CD8-positive, alpha-beta memory T cell (primary cell): ENCODE measurements around the gene SLC16A13. TPM values are rescaled to one million over a fixed set of nuclear protein-coding genes. Genes with fewer than 3 reads are reported as not detected.
"Not testable (repeated sequence)": the region's sequence is repeated elsewhere in the genome, so short reads cannot be mapped to it uniquely, and the experiment has no call there.

Experiments used
- CTCF ChIA-PET: fragments of 350-600 bp; sonication (Branson Sonifier 250); formaldehyde crosslinking; loops from one replicate; lab custom pipeline; 2021; ENCODE audit warnings: antibody characterized with exemption; lab: Charles Lee
- POLR2A ChIA-PET: fragments of 350-600 bp; sonication (Branson Sonifier 250); formaldehyde crosslinking; loops from one replicate; lab custom pipeline; 2021; ENCODE audit warnings: antibody characterized with exemption; lab: Charles Lee
- DNase-seq, 5 donors: peaks; one replicate each; pipeline versions ENCODE4 v3.0.0 to v3.0.0-alpha.2; 2020 to 2022; ENCODE audit warnings: mixed read lengths in 1 of 5
- H3K27ac ChIP-seq: one replicate; pipeline ENCODE4 v1.7.0; 2013; ENCODE audit warnings: low read depth, mild to moderate bottlenecking, low read length, moderate library complexity
- H3K27me3 ChIP-seq: 2 replicates; pipeline ENCODE4 v1.7.0; 2013; ENCODE audit warnings: low read length, mild to moderate bottlenecking; ENCODE audit not compliant: insufficient read depth, poor library complexity, severe bottlenecking
- H3K36me3 ChIP-seq: 2 replicates; pipeline ENCODE4 v1.7.0; 2013; ENCODE audit warnings: mild to moderate bottlenecking, low read length, moderate library complexity; ENCODE audit not compliant: insufficient read depth
- H3K4me1 ChIP-seq: 2 replicates; pipeline ENCODE4 v1.7.0; 2013; ENCODE audit warnings: mild to moderate bottlenecking, low read length, moderate library complexity; ENCODE audit not compliant: insufficient read depth
- H3K4me3 ChIP-seq: 2 replicates; pipeline ENCODE4 v1.7.0; 2013; ENCODE audit warnings: mild to moderate bottlenecking, low read length
- H3K9me3 ChIP-seq: 2 replicates; pipeline ENCODE4 v1.7.0; 2013; ENCODE audit warnings: mild to moderate bottlenecking, low read length
- H3K27ac Mint-ChIP-seq, 8 donors: one replicate each; pipeline ENCODE4 v1.8.0; 2020 to 2021; ENCODE audit warnings: mixed read lengths in 8 of 8, mild to moderate bottlenecking in 6 of 8, inconsistent platforms in 3 of 8, moderate library complexity in 3 of 8
- H3K27me3 Mint-ChIP-seq, 2 donors: one replicate each; pipeline ENCODE4 v1.8.0; 2020 to 2021; ENCODE audit warnings: mixed read lengths in 2 of 2, mild to moderate bottlenecking in 1 of 2, moderate library complexity in 1 of 2
- H3K36me3 Mint-ChIP-seq, 3 donors: one replicate each; pipeline ENCODE4 v1.8.0; 2020 to 2021; ENCODE audit warnings: mixed read lengths in 3 of 3, inconsistent platforms in 1 of 3, mild to moderate bottlenecking in 1 of 3
- H3K4me1 Mint-ChIP-seq, 3 donors: one replicate each; pipeline ENCODE4 v1.8.0; 2020 to 2021; ENCODE audit warnings: mixed read lengths in 3 of 3, inconsistent platforms in 1 of 3, mild to moderate bottlenecking in 1 of 3
- H3K4me3 Mint-ChIP-seq, 7 donors: one replicate each; pipeline ENCODE4 v1.8.0; 2020 to 2021; ENCODE audit warnings: mixed read lengths in 7 of 7, mild to moderate bottlenecking in 6 of 7, moderate library complexity in 4 of 7, inconsistent platforms in 2 of 7
- H3K9me3 Mint-ChIP-seq, 5 donors: one replicate each; pipeline ENCODE4 v1.8.0; 2020 to 2022; ENCODE audit warnings: mixed read lengths in 5 of 5, mild to moderate bottlenecking in 3 of 5, moderate library complexity in 2 of 5, inconsistent platforms in 1 of 5
- polyA plus RNA-seq: library from polyadenylated mRNA; unstranded; fragments of 300-500 nt; fragmentation: Illumina TruSeq; gene quantifications from one replicate; pipeline ENCODE4 v1.2.3, GENCODE V29; 2021
- total RNA-seq, 2 experiments: library from RNA; stranded (reverse); gene quantifications; one replicate each; pipeline ENCODE4 v1.2.3, GENCODE V29; 2021

SLC16A13 gene
- total and polyA plus RNA-seq, 3 experiments from 2014 or later, result 1.4 to 8.1 (median 7.7) TPM

GRCh38 chr17:7045492-7046126 lies 9.8 kb downstream of the SLC16A13 start:
- peak overlapping the region; percentile 78 to 93 (median 87) for H3K4me3 Mint-ChIP-seq
- H3K36me3 Mint-ChIP-seq, result no peaks in the 10 kb centered on the region
- ChIA-PET POLR2A (interaction anchor here (1.0 to 2.5 kb wide), 9 partner anchors 10 to 642 kb away, joined by 3 to 21 read pairs (median 6); partner anchors contain the start of genes POLR2A, SLC16A13 and TP53), CTCF (interaction anchor here (0.7 to 10.0 kb wide), 32 partner anchors 9 to 686 kb away, joined by 3 to 169 read pairs (median 4); partner anchors contain the start of genes ACAP1, DVL2, RNASEK and SLC16A13)
- H3K27me3 Mint-ChIP-seq, result no peaks in the 10 kb centered on the region
- Histone ChIP-seq H3K4me3 (peak overlapping the region; percentile 67), H3K27me3 (no peaks in the 10 kb centered on the region), H3K4me1 (peaks cover 30% of the 10 kb centered on the region), H3K27ac (peak overlapping the region; percentile 53), H3K36me3 (no peaks in the 10 kb centered on the region), H3K9me3 (no peaks in the 10 kb centered on the region)
- peaks cover 32 to 47% (median 34%) of the 10 kb centered on the region in 3 donors for H3K4me1 Mint-ChIP-seq
- DNase-seq, result peak in 3 of 5 donors; percentile 58 to 66 (median 64)
- no peaks in the 10 kb centered on the region for H3K9me3 Mint-ChIP-seq
- H3K27ac Mint-ChIP-seq, result peak overlapping the region; percentile 57 to 96 (median 91)

GRCh38 chr17:7046127-7046724 lies 10.4 kb downstream of the SLC16A13 start:
- no peaks in the 10 kb centered on the region for H3K36me3 ChIP-seq
- peaks cover 30% of the 10 kb centered on the region for H3K4me1 ChIP-seq
- no peaks in the 10 kb centered on the region for H3K9me3 ChIP-seq
- CTCF ChIA-PET, result interaction anchor here (0.7 to 10.0 kb wide), 30 partner anchors 9 to 641 kb away, joined by 3 to 169 read pairs (median 4); partner anchors contain the start of genes DVL2, RNASEK, SLC16A13 and TMEM102
- Mint-ChIP-seq H3K4me3 (peak overlapping the region; percentile 78 to 93 (median 87)), H3K9me3 (no peaks in the 10 kb centered on the region), H3K27ac (peak overlapping the region; percentile 83 to 96 (median 94)), H3K27me3 (no peaks in the 10 kb centered on the region), H3K36me3 (no peaks in the 10 kb centered on the region), H3K4me1 (peaks cover 30 to 47% (median 32%) of the 10 kb centered on the region in 3 donors)
- POLR2A ChIA-PET, result interaction anchor here (1.0 to 2.5 kb wide), 9 partner anchors 10 to 641 kb away, joined by 3 to 21 read pairs (median 6); partner anchors contain the start of genes POLR2A, SLC16A13 and TP53
- peak in 3 of 5 donors; percentile 25 to 66 (median 34) for DNase-seq
- H3K4me3 ChIP-seq, result peak overlapping the region; percentile 67
- no peaks in the 10 kb centered on the region for H3K27me3 ChIP-seq
- H3K27ac ChIP-seq, result peak overlapping the region; percentile 53

DNA sequence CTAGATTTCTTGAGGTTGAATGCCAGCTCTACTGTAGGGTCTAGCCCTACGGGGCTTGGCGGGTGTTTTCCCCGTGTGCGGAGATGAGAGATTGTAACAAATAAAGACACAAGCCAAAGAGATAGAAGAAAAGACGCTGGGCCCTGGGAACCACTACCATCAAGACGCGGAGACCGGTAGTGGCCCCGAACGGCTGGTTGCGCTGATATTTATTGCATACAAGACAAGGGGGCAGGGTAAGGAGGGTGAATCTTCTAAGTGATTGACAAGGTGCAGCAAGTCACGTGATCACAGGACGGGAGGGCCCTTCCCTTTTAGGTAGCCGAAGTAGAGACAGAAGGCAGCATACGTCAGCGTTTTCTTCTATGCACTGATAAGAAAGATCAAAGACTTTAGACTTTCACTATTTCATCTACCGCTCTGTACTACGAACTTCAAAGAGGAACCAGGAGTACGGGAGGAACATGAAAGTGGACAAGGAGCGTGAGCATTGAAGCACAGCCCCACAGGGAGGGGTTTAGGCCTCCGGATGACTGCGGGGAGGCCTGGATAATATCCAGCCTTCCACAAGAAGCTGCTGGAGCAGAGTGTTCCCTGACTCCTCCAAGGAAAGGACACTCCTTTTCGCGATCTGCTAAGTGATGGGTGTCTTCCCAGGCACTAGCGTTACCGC lies 11.0 kb downstream of the SLC16A13 start:
- Mint-ChIP-seq H3K4me3 (peak overlapping the region; percentile 78 to 93 (median 87)), H3K4me1 (peaks cover 26 to 43% (median 31%) of the 10 kb centered on the region in 3 donors), H3K27ac (peak overlapping the region; percentile 83 to 96 (median 94))
- CTCF ChIA-PET, result interaction anchor here (0.7 to 10.0 kb wide), 23 partner anchors 8 to 641 kb away, joined by 3 to 169 read pairs (median 5); partner anchors contain the start of genes GABARAP, RNASEK, SLC16A13 and TP53
- peak overlapping the region; percentile 53 for H3K27ac ChIP-seq
- not testable (repeated sequence) for H3K36me3 Mint-ChIP-seq, H3K36me3 ChIP-seq, H3K27me3 ChIP-seq, H3K9me3 ChIP-seq, H3K27me3 Mint-ChIP-seq, H3K9me3 Mint-ChIP-seq
- H3K4me3 ChIP-seq, result peak overlapping the region; percentile 67
- DNase-seq, result peak; percentile 56 to 89 (median 77)
- peaks cover 30% of the 10 kb centered on the region for H3K4me1 ChIP-seq
- POLR2A ChIA-PET, result interaction anchor here (1.0 to 2.5 kb wide), 6 partner anchors 11 to 640 kb away, joined by 4 to 21 read pairs (median 6); partner anchors contain the start of genes POLR2A, SLC16A13 and TP53

DNA sequence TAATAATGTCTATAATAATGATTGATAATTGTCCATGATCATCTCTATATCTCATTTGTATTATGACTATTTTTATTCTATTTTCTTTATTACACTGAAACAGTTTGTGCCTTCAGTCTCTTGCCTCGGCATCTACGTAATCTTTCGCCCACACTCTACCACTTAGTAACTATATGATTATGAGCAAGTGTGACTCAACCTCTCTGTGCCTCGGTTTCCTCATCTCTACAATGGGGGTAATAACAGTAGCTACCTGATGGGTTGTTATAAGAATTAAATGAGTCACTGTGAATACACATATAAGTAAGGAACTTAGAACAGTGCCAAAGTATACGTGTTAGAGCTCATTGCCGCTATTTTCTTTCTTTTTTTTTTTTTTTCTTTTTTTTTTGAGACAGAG lies 11.8 kb downstream of the SLC16A13 start:
- Mint-ChIP-seq H3K36me3 (no peaks in the 10 kb centered on the region), H3K4me3 (peak overlapping the region in 6 of 7 donors; percentile 47 to 93 (median 86)), H3K4me1 (peaks cover 21 to 39% (median 30%) of the 10 kb centered on the region in 3 donors), H3K9me3 (no peaks in the 10 kb centered on the region), H3K27ac (peak overlapping the region in 7 of 8 donors; percentile 18 to 96 (median 89)), H3K27me3 (no peaks in the 10 kb centered on the region)
- peaks cover 26% of the 10 kb centered on the region for H3K4me1 ChIP-seq
- no peaks in the 10 kb centered on the region for H3K27me3 ChIP-seq
- H3K4me3 ChIP-seq, result no peak overlapping the region
- no peak for DNase-seq
- POLR2A ChIA-PET, result interaction anchor here (0.6 to 1.0 kb wide), 2 partner anchors 12 to 637 kb away, joined by 3 read pairs; no protein-coding TSS in a partner anchor
- H3K27ac ChIP-seq, result no peak overlapping the region
- H3K36me3 ChIP-seq, result no peaks in the 10 kb centered on the region
- CTCF ChIA-PET, result interaction anchor here (0.7 to 1.2 kb wide), 2 partner anchors 89 to 195 kb away, joined by 3 to 6 read pairs; partner anchors contain the start of gene GABARAP
- H3K9me3 ChIP-seq, result no peaks in the 10 kb centered on the region

GRCh38 chr17:7048968-7049367 lies 13.2 kb downstream of the SLC16A13 start:
- Histone ChIP-seq H3K4me1 (peaks cover 18% of the 10 kb centered on the region), H3K4me3 (no peak overlapping the region), H3K27ac (no peak overlapping the region), H3K27me3 (no peaks in the 10 kb centered on the region), H3K9me3 (no peaks in the 10 kb centered on the region), H3K36me3 (no peaks in the 10 kb centered on the region)
- CTCF ChIA-PET, result interaction anchor here (0.9 to 7.0 kb wide), 2 partner anchors 13 to 86 kb away, joined by 3 to 101 read pairs; partner anchors contain the start of gene SLC16A13
- Mint-ChIP-seq H3K4me1 (peaks cover 21 to 29% (median 28%) of the 10 kb centered on the region in 3 donors), H3K36me3 (no peaks in the 10 kb centered on the region), H3K27me3 (peaks cover 0 to 2% of the 10 kb centered on the region in 2 donors), H3K9me3 (no peaks in the 10 kb centered on the region), H3K4me3 (no peak overlapping the region), H3K27ac (peak overlapping the region in 2 of 8 donors; percentile 17 to 23)
- DNase-seq, result no peak
- POLR2A ChIA-PET, result no interaction called here

- H3K4me3 ChIP-seq, POLR2A ChIA-PET, H3K36me3 ChIP-seq, H3K27ac ChIP-seq, DNase-seq, H3K27me3 Mint-ChIP-seq, H3K27me3 ChIP-seq, H3K9me3 Mint-ChIP-seq, H3K4me3 Mint-ChIP-seq, H3K9me3 ChIP-seq, H3K36me3 Mint-ChIP-seq: not testable (repeated sequence)
- CTCF ChIA-PET, result interaction anchor here (0.6 to 7.0 kb wide), 5 partner anchors 74 to 308 kb away, joined by 3 to 101 read pairs (median 6); no protein-coding TSS in a partner anchor
- peaks cover 21 to 27% (median 24%) of the 10 kb centered on the region in 3 donors for H3K4me1 Mint-ChIP-seq
- peak overlapping the region in 2 of 8 donors; percentile 5 to 54 for H3K27ac Mint-ChIP-seq
- peaks cover 18% of the 10 kb centered on the region for H3K4me1 ChIP-seq
These were observed 14.8 kb downstream of the SLC16A13 start for GRCh38 chr17:7050583-7050982.

GRCh38 chr17:7056386-7056785 lies 20.6 kb downstream of the SLC16A13 start:
- POLR2A ChIA-PET, result interaction anchor here (0.7 kb wide), 1 partner anchor 26 kb away, joined by 3 read pairs; no protein-coding TSS in a partner anchor
- no peak for DNase-seq

More at GRCh38 chr17:7056386-7056785, 20.6 kb downstream of the SLC16A13 start:
- no peaks in the 10 kb centered on the region for H3K36me3 ChIP-seq
- peaks cover 0 to 4% (median 3%) of the 10 kb centered on the region in 3 donors for H3K4me1 Mint-ChIP-seq
- H3K4me3 Mint-ChIP-seq, result no peak overlapping the region
- CTCF ChIA-PET, result interaction anchor here (1.6 kb wide), 1 partner anchor 11 kb away, joined by 5 read pairs; no protein-coding TSS in a partner anchor
- H3K36me3 Mint-ChIP-seq, result no peaks in the 10 kb centered on the region
- peaks cover 6% of the 10 kb centered on the region in 2 donors for H3K27me3 Mint-ChIP-seq
- H3K27ac Mint-ChIP-seq, result peak overlapping the region in 1 of 8 donors; percentile 54
- H3K27me3 ChIP-seq, result no peaks in the 10 kb centered on the region
- H3K27ac ChIP-seq, result no peak overlapping the region
- no peaks in the 10 kb centered on the region for H3K4me1 ChIP-seq
- no peaks in the 10 kb centered on the region for H3K9me3 ChIP-seq
- H3K4me3 ChIP-seq, result no peak overlapping the region
- H3K9me3 Mint-ChIP-seq, result no peaks in the 10 kb centered on the region
